SK-N-MC (cell line): ENCODE data around the gene TGFB1.

Experiments used
- EZH2 ChIP-seq: fragments of 200-600 bp; sonication (generic); IDR thresholded peaks from one replicate; pipeline ENCODE4 v1.6.1; 2017; ENCODE audit warnings: antibody characterized with exemption
- POLR2AphosphoS5 ChIP-seq: IDR thresholded peaks from 2 replicates; pipeline ENCODE4 v1.6.1; 2012; ENCODE audit warnings: mild to moderate bottlenecking, low read depth, low read length, borderline replicate concordance

DNA sequence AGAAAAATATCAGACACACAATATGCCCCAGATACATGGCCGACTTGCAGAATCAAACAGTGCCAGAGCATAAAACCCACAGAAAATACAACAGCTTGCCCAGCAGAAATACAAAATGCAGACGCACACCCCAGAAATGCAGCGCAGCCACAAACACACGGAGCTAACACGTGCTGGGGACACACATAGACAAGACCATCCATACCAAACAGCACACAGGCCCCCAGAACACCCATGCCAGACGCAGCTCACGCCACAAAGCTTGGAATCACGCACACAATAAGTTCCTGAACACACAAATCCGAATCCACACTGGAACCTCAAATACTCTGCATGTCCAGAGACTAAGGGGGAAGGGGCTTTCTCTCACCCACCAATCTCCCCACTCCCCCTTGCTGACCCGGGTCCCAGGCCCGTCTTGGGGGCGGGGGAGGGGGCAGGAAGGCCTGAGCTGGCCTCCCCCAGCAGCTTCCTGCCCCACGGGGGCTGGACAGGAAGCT lies 26.6 kb downstream of the TGFB1 start:
- TF ChIP-seq EZH2 (no peak), POLR2AphosphoS5 (no peak; the same call in 1 of the 2 replicates)
